Bone marrow (tissue), 2 donors: Measurements from ENCODE around the gene DDC.
"Not testable (repeated sequence)": the region's sequence is repeated elsewhere in the genome, so short reads cannot be mapped to it uniquely, and the experiment has no call there.

ENCODE experiments used
- DNase-seq, 2 donors: peaks; one replicate each; lab custom pipeline; 2025; lab: John Stamatoyannopoulos, UW

The DDC gene

GRCh38 chr7:50519350-50519749, 45.9 kb downstream of the DDC start:
- DNase-seq = not testable (repeated sequence)

DNA sequence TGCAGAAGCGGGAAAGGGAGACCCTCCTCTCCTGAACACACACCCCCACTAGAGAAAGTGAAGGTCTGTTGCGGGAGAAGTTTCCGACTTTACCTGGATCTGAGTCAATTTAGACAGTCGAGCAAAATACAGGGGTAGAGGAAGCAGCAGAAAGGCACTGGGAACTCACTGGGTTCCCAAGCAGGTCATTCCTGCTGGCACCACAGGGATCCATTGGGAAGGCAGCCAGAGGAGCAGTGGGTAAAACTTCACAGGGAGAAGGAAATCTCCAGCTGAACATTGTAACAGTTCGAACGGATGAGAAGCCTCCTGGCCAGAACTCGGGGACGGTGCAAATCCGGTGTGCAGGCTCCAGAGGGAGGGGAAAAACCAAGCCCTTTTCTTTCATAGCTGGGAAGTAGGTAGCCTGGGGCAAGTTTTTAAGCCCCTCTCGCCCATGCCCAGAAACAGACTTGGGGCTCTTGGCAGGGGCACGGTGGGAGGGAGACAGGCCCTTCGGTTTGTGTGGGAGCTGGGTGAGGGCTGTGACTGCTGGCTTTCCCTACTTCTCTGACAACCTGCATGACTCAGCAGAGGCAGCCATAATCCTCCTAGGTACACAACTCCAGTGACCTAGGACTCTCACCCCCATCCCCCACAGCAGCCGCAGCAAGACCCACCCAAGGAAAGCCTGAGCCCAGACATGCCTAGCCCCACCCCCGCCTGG, 51.9 kb downstream of the DDC start:
- DNase-seq = no peak

DNA sequence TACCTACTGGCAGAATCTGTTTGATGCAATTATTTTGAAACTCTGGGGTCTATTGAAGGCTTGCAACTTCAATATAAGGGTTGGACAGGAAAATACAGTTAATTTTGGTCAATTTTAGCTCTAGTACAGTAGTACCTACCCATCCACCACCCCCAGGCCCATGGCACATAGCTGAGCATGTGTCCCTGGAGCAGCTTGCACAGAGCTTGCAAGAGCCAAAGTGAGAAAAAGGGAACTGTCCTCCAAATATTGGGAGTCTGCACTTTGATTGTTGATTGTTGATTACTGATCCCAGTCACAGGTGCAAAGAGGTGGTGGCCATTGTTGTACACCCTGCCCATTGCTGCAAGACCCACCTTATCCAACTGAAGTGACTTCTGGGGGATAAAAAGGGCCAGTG, 52.8 kb downstream of the DDC start:
- DNase-seq = no peak

DNA sequence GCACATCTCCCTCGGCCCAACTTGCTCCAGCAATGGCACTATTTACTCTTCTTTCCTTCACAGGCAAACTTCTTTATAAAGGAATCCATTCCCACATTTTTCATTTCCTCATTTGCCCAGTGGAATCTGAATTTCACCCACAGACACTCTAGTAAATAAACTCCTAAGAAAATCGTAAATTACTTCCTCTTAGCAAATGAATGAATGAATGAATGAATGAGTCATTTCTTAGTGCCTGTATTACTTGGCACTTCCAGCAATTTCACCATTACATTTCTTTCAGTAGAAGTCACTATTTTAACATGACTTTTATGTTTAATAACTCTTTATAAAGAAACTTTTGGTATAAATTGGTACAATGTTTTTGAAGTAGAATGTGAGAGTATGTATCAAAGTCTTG, 55.7 kb downstream of the DDC start:
- no peak for DNase-seq

- DNase-seq = no peak
Observed at GRCh38 chr7:50508471-50508943, 56.7 kb downstream of the DDC start.

GRCh38 chr7:50507898-50508470, 57.2 kb downstream of the DDC start:
- no peak for DNase-seq

DNA sequence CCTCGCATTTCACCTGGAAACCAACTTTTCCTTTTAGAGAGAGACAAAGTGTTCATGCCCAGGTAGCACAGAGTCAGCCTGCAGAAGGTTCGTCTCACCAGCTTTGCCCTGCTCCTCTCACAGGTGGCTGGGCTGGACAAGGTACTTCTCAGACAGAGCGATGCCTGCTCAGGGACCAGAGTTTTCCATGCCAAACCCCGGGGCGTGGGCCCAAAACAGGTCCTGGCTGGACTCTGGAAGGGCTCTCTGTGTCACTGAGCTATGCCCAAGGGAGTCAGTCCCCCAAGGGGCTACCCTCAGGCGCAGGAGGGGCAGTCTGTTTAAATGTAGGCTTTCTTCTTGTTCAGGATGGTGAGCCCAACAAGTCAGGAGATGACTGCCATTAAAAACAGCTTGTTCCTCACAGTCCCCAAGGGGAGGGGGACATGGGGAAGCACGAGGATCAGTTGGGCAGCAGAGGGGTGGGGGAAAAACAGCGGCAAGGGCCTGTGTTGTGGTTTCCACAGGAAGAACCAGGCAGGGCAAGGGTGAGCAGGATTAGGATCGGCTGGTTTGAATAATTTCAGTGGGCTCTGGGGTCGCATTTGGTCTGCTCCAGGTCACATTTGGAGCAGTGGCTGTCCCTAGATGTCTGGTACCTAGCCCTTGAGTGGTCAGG, 59.5 kb downstream of the DDC start:
- DNase-seq = no peak

- no peak for DNase-seq
Observed at GRCh38 chr7:50504646-50505546, 60.3 kb downstream of the DDC start.

DNA sequence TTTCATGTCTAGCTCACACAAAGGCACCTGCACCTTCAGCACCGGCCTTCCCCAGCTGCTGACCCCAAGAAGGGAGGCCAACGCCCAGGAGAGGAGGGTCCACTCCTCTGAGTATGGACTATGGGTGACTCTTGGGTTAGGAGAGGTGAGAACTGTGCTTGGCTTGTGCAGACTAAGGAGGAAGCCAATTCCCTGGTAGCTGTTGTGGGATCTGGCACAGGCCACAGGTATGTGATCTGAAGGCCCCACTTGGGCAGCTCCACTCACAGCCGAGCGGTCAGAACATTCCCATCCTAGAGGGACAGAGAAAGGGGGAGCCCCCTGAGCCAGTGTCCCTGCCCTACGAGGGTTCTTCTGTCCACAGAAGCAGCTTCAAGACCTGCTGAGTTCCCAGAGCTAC, 62.3 kb downstream of the DDC start:
- no peak for DNase-seq

GRCh38 chr7:50502001-50502684, 63.1 kb downstream of the DDC start:
- DNase-seq = no peak

- DNase-seq = no peak
Observed at GRCh38 chr7:50499092-50499491, 66.1 kb downstream of the DDC start.

DNA sequence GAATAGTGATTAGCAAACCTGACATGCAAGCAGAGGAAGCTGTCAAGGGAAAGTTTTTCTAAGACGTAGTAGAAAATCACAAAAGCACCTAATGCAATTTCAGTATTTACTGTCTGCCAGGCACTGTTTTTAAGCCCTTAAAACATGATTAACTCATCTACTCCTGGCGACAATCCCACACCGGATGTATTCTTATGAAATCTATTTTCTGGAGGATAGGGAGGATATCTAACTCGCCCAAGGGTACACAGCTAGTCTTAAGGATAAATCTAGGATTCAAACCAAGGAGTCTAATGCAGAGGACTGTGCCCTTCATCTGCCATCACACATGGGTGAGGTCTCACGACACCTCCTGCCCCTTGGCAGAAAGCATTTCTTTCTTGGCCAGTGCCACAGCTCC, 67.2 kb downstream of the DDC start:
- no peak for DNase-seq

- DNase-seq = peak in 1 of 2 donors; percentile 66
Observed at GRCh38 chr7:50497068-50497642, 68.0 kb downstream of the DDC start.

GRCh38 chr7:50496569-50496968, 68.6 kb downstream of the DDC start:
- DNase-seq = no peak

DNA sequence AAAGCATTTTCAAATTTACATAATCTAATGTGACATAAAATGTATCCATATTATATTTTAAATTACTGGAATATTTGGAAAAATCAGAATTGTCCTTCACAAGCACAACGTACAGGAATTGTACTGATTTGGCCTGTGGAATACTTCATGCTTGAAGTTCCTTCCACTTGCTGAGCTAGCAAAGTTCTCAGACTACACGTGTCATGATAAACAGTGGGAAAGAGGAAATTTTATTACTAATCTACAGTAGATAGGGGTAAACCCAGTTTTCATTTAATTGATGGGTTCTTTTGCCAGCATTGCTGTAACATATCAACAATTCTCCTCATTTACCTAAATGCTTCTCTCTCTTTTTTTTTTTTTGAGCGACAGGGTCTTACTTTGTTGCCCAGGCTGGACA, 69.5 kb downstream of the DDC start:
- no peak for DNase-seq

GRCh38 chr7:50492770-50493519, 72.3 kb downstream of the DDC start:
- no peak for DNase-seq

DNA sequence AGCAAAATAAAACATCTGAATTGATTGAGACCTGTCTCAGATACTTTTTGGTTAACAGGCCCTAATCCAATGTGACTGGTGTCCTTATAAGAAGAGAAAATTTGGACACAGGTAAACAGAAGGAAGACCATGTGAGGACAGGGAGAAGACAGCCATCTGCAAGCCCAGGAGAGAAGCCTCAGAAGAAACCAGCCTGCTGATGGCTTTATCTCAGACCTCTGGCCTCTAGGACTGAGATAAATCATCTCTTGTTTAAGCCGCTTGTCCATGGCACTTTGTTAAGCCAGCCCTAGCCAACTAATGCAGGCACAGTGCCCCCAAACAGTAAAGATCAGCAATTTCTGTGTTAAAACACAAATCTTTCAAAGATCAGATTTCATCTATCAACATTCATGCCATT, 73.3 kb downstream of the DDC start:
- no peak for DNase-seq

GRCh38 chr7:50491209-50491608, 74.0 kb downstream of the DDC start:
- no peak for DNase-seq

GRCh38 chr7:50488379-50488778, 76.8 kb downstream of the DDC start:
- DNase-seq = no peak

- no peak for DNase-seq
Observed at GRCh38 chr7:50486512-50486911, 78.7 kb downstream of the DDC start.

DNA sequence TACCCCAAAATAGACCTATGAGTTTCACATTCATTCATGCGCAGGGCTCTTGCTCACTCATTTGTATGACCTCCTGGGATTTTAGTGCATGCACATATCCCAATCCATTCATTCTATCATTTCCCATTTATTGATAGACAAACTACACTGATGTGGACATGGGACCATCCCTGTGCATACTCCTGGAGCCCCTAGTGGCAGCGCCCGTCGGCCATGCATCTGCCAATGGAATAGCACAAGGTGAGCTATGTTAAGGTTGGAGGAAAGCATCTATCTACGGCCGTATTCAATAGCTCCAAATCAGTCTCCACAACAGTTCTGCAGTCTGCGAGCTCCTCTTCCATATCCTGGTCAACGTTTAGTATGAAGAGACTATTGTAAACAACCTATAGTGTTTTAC, 83.3 kb downstream of the DDC start:
- no peak for DNase-seq
